ELR (cell line): ENCODE data around the gene GCM1.

Source experiments
- DNase-seq: peaks from one replicate; pipeline ENCODE4 v3.0.0-alpha.2; 2015; ENCODE audit warnings: low read depth

The GCM1 gene

GRCh38 chr6:53151676-53152075, 3.0 kb upstream of the GCM1 start:
- peak; percentile 41 for DNase-seq

DNA sequence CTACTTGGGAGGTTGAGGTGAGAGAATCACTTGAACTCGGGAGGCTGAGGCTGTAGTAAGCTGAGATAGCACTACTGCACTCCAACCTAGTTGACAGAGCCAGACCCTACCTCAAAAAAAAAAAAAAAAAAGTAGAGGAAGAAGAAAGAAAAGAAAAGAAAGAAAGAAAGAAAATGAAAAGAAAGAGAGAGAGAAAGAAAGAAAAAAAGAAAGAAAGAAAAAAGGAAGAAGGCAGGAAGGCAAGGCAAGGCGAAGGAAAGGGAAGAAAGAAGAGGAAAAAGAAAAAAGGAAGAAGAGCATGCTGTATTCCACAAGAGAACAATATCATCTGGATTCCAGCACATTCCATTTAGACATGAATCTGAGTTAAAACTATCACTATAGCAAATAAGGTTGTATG, 3.8 kb downstream of the GCM1 start:
- no peak for DNase-seq

GRCh38 chr6:53143710-53144109, 4.9 kb downstream of the GCM1 start:
- no peak for DNase-seq

DNA sequence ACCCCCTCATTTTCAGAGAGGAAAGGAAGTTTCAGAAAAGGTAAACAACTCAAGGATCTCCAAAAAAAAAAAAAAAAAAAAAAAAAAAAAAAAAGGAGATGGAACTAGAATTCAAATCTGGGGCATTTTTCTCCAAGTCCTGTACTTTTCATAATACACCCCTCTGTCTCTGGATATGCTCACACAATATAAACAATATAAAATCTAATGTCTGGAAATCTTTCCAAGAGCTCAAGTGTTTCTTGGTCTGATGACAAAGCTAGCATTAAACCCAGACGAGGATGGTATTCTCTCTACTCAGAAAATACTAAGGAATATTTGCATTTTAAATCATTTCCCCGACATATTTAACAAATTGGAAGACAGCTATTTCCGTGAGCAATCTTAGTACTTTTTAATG, 5.8 kb downstream of the GCM1 start:
- no peak for DNase-seq

GRCh38 chr6:53139841-53140413, 8.7 kb downstream of the GCM1 start:
- DNase-seq, result no peak

DNA sequence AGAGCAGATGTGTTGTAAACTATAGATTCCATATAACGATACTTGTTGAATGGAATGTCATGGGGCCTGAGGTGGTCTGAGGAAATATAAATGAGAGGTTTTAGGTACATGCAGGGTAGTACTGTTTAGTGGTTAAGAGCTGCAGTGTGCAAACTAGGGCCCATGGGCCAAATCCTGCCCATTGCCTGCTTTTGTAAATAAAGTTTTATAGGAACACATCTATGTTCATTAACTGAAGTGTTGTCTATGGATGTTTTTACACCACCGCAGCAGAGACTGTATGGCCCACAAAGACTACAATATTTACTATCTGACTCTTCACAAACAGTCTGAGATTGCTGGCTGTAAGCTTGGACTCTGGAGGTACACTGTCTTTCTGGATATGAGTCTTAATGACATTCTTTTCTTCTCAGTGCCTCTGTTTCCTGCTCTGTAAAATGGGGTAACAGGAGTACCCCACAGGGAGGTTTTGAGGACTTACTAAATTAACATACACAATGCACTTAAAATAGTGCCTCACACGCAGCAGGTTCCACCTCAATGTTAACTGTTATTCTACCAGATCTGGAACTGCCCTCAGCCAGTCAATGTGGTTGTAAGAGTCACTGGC, 12.5 kb downstream of the GCM1 start:
- no peak for DNase-seq

GRCh38 chr6:53134601-53135235, 13.9 kb downstream of the GCM1 start:
- no peak for DNase-seq

- no peak for DNase-seq
Measured at GRCh38 chr6:53133961-53134360, 14.7 kb downstream of the GCM1 start.

DNA sequence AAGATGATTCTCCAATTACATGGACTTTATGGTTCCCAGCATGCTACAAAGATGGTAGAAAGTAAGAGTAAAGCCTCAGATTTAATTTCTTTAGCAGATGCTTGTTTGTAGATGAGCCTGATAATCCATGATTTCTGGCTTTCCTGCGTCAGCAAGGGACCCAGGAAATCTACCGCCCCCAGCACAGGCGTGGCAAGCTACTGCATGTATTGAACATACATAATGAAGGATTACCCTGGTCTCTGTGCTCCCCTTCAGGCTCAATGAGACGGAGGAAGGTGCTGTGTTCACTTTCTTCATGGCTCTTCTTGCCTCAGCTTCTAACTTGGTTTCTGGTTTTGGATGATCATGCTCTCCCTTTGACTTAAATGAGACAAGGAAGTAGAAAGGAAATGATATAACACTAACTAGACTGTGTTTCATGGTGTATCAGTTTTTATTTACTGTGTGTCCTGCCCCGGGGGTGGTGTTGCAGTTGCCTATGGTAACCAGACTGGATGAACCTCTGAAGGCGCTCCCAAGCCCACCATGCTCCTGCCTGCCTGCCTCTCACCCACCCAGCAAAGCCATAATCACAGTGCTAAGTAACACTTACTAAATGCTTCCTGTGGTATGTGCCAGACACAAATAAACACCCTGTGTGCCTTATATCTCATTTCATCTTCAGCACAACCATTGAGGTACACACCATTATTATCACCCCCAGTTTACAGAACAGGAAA, 17.9 kb downstream of the GCM1 start:
- DNase-seq, result no peak

- no peak for DNase-seq
Measured at GRCh38 chr6:53128842-53129241, 19.8 kb downstream of the GCM1 start.

- no peak for DNase-seq
Measured at GRCh38 chr6:53125276-53125675, 23.4 kb downstream of the GCM1 start.

GRCh38 chr6:53124131-53124800, 24.4 kb downstream of the GCM1 start:
- DNase-seq, result no peak

DNA sequence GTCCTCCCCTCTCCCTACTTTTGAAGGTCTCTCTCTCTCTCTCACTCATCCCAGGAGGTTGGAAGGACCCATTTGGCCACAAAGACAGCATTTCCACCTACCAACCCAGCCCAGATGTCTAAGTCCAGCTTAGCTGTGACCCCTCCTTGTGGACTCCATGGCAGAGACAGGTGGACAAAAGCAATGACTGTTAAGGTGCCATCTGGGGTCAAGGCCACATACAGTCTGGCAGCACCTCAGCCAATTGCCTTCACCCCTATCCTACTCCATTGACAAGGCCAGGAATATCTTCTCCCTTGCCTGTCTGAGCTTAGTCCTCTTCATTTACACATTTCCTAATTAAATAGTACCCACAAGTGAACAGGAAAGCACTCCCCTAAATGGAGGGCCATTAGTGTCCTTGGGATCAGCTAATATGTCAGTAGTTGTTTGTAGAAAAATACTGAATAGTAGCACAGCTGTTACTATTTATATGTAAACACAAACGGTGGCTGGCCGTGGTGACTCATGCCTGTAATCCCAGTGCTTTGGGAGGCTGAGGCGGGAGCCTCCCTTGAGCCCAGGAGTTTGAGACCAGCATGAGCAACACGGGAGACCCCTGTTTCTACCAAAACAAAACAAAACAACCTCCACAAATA, 28.8 kb downstream of the GCM1 start:
- DNase-seq, result peak; percentile 71

DNA sequence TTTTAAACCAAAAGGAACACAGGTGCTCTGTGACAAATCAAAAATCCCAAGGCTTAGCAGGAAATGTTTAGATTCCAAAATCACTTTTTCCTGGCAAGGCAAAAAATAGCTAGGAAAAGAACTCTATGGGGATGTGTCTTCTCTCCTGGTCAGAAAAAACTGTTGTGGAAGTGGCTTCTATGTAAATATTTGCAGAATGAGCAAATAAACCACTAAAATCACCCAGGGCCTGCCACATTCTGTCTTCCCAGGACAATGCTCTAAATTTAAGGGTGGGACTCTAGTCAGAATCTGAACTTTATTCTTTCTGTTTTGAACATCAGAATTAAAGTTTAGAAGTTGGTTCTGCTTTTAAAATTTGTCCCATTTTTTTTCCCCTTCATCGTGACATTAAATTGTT, 29.3 kb downstream of the GCM1 start:
- DNase-seq, result peak; percentile 33

GRCh38 chr6:53115741-53116140, 32.9 kb downstream of the GCM1 start:
- DNase-seq, result no peak

- DNase-seq, result no peak
Measured at GRCh38 chr6:53115113-53115512, 33.5 kb downstream of the GCM1 start.

GRCh38 chr6:53113742-53114141, 34.9 kb downstream of the GCM1 start:
- DNase-seq, result no peak

- no peak for DNase-seq
Measured at GRCh38 chr6:53112871-53113270, 35.8 kb downstream of the GCM1 start.

DNA sequence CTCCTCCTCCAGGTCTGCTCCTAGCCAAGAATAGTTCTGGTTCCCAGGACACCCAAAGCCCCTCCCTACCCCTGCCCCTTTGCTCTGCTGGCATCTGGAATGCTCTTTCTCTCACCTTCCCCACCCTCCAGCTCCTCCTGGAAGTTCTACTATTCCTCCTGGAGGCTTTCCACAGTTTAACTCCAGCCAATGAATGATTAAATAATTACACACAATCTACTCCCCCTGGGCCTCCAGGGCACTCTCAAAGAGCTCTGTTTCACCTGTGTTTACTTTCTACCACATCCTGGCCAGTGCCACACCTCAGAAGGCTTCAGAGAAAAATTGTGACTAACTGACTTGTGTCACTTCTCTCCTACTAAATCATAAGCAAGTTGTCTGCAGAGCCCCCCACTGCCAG, 36.2 kb downstream of the GCM1 start:
- DNase-seq, result no peak

GRCh38 chr6:53111865-53112264, 36.8 kb downstream of the GCM1 start:
- no peak for DNase-seq

DNA sequence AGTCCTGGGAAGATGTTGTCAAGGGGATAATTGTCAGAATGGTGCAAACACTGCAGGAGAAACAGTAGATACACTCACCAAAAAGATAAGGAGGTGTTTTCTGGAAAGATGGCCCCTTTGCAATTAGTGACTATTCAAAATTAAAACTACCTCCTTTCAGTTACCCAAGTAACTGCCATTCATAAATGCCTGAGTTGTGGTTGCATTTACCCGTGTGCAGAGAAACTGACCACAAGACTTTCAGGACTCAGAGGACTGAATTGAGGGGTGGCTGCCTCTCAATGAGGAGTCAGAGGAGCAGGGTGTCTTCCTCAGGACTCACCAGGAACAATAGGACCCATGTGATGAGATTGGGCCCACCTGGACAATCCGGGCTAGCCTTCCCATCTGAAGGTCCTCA, 39.0 kb downstream of the GCM1 start:
- DNase-seq, result no peak

DNA sequence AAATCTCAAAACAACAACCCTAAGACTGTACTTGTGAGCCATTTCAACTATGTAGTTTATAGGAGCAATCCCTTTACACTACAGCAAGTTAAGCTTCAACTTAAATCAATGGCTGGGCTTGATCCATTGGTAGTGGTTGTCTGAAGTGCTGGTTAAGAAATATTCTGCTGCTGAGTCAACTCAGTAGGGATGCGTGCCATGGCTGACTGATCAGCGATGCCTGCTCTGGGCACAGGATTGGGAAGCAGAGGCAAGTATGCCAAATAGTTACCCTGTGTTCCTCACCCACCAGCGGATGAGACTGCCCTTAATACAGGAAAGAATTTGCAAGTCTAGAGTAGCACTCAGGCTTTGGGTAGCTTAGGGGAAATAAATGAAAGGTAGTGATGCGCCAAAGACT, 41.5 kb downstream of the GCM1 start:
- DNase-seq, result peak; percentile 59
